NCI-H2107 (cell line): ENCODE measurements around the gene MUC4.
"Not testable (repeated sequence)": the region's sequence is repeated elsewhere in the genome, so short reads cannot be mapped to it uniquely, and the experiment has no call there.

ENCODE experiments used
- DNase-seq: peaks from one replicate; lab custom pipeline; 2025; lab: John Stamatoyannopoulos, UW

The MUC4 gene

DNA sequence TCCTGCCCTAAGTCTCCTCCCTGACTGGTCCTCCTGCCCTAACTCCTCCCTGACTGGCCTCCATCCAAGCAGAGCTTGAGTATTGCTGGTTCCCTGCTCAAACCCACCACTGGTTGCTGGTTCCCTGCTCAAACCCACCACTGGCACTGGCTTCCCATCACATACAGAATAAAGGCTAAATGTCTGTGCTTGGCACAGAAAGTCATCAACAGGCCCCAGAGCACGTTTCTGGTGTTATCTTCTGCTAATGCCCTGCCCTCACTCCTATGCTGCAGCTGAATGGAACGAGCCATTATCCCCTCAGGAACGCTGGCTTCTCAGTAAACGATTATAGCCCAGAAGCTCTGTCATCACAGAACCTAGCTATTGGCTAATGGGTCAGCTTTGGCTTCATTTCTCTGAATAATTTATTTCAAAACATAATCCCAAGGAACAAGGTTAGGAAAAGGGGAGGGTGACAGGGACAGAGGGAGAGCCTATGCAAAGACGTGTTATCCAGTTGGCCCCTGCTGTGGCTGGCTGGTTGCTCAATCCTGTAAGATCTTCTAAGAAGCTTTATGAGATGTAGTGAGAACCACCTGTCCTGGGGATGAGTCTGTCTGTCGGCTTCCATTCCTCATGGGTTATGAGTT lies 97.2 kb downstream of the MUC4 start:
- no peak for DNase-seq

DNA sequence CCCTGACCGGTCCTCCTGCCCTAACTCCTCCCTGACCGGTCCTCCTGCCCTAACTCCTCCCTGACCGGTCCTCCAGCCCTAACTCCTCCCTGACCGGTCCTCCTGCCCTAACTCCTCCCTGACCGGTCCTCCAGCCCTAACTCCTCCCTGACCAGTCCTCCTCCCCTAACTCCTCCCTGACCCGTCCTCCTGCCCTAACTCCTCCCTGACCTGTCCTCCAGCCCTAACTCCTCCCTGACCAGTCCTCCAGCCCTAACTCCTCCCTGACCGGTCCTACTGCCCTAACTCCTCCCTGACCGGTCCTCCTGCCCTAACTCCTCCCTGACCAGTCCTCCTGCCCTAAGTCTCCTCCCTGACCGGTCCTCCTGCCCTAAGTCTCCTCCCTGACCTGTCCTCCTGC lies 98.6 kb downstream of the MUC4 start:
- not testable (repeated sequence) for DNase-seq

DNA sequence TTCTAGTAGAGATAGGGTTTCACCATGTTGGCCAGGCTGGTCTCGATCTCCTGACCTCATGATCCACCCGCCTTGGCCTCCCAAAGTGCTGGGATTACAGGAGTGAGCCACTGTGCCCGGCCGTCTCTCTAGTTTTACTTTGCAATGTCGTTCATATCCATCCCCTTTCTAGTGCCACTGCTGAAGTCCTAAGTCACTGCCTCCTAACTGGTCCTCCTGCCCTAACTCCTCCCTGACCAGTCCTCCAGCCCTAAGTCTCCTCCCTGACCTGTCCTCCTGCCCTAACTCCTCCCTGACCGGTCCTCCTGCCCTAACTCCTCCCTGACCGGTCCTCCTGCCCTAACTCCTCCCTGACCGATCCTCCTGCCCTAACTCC lies 99.2 kb downstream of the MUC4 start:
- DNase-seq: not testable (repeated sequence)

DNA sequence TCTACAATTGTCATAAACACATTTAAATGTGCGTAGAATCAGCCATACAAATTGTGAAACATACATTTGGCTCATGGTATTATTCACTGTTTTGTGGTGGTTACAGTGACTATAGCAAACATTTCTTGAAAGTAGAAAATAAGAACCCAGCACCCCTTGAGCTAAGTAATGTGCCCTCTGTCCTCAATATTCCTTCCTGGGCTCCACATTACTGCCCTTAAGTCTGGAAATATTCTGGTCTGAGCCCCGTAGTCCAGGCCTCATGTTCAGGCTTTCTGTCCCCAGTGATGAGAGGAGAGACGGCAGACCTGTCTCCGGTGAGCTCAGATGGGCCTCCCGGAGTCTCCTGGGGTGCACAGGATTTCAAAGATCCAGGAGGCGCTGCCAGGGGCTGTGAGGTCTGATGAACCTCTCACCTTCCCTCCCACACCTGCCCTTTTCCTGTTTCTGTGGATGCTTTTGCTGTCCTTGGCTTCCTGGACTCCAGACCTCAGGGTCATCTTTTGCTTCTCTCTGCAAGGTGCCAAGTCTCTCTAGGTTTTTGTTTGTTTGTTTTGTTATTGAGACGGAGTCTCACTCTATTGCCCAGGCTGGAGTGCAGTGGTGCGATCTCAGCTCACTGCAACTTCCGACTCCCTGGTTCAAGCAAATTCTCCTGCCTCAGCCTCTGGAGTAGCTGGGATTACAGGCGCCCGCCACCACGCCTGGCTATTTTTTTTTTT lies 99.8 kb downstream of the MUC4 start:
- no peak for DNase-seq

DNA sequence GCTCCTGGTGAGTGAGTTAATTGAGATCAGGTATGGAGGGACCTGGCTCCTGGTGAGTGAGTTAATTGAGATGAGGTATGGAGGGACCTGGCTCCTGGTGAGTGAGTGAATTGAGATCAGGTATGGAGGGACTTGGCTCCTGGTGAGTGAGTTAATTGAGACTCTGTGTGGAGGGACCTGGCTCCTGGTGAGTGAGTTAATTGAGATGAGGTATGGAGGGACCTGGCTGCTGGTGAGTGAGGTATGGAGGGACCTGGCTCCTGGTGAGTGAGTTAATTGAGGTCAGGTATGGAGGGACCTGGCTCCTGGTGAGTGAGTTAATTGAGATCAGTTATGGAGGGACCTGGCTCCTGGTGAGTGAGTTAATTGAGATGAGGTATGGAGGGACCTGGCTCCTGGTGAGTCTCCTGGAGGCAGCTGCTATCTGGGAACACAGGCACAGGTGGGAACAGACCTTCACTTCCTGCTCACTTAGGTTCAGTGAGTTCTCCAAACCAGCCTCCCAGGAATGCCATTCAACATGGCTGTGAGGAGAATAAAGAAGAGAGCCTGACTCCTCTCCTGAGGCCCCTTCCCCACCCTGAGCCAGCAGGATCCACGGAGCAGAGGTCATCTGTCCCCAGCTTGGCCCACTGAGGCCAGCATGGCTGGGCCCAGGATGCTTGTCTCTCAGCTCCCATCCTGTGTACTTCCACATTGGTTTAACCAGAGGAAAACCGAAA lies 100.5 kb downstream of the MUC4 start:
- DNase-seq: not testable (repeated sequence)

DNA sequence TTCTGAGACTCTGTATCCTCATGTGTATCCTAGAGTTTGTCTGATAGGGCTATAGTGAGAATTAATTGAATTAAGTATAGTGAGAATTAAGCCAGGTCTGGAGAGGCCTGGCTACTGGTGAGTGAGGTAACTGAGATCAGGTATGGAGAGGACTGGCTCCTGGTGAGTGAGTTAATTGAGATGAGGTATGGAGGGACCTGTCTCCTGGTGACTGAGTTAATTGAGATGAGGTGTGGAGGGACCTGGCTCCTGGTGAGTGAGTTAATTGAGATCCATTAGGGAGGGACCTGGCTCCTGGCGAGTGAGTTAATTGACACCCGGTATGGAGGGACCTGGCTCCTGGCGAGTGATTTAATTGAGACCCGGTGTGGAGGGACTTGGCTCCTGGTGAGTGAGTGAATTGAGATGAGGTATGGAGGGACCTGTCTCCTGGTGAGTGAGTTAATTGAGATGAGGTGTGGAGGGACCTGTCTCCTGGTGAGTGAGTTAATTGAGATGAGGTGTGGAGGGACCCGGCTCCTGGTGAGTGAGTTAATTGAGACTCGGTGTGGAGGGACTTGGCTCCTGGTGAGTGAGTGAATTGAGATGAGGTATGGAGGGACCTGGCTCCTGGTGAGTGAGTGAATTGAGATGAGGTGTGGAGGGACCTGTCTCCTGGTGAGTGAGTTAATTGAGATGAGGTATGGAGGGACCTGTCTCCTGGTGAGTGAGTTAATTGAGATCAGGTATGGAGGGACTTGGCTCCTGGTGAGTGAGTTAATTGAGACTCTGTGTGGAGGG lies 101.4 kb downstream of the MUC4 start:
- not testable (repeated sequence) for DNase-seq

DNA sequence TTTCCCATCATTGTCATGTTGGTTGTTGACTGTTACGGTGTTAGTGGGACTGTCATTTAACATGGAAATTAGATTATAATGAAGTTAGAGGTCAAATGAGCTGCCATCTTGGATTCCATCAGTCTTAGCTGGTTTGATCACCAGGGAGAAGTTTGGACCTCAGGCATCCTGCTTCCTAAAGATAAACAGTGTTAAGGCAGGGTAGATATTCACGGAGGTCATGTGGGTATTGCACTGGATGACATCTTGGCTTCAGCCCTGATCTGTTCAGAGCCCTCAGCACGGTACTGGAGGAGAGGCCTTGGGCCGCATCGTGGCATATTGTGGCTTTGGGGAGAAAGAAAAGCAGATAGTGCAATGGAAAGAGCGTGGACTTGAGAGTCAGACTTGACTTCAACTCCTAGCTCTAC lies 102.0 kb downstream of the MUC4 start:
- no peak for DNase-seq

DNA sequence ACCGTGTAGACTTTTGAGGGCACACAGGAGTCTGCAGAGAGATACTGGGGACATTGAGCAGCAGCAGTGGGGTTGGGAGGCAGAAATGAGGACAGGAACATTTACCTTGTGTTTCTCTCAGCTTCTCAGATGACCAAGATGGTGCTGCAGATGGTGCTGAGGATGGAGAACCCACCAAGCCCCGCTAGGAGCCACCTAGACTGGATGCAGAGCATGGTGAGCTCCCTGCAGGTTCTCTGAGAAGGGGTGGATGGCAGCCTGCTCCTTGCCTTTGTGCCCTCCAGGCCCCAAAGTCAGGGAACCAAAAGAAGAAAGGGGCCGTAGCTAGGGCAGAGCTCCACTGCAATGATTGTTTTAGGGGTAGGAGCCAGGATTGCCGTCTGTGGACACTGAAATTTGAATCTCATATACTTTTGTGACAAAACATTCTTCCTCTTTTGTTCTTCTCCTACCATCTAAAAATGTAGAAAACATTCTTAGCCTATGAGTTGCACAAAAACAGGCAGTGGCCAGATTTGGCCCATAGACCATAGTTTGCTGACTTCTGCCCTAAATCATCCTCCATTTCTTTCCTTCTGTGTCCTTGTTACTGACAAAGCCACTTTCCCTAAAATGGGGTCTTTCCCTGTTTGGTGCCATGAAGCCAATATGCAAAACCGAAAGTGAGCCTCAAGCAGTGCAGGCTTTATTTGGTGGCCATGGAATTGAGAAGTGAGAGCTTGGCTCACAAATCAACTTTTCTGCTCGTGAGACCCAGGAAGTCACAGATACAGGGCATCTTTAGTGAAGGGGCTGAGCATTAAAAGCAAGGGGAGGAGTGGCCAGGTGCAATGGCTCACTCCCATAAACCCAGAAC lies 102.9 kb downstream of the MUC4 start:
- DNase-seq: no peak

DNA sequence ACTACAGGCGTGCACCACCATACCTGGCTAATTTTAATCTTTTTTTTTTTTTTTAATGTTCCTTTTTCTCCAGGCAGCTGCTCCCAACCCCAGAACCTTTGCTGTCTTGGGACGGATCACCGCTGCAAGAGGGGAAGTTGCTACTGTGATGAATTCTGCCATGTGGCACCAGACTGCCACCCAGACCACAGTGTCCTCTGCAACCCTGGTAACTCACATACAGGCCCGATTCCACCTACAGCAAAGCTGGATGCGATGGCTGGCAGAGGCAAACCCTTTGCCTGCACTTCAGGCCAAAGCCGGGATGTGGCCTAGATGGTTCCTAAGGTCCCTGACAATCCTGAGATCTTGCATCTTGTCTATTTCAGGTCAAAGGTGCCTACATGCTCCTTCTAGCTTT lies 103.7 kb downstream of the MUC4 start:
- DNase-seq: no peak

DNA sequence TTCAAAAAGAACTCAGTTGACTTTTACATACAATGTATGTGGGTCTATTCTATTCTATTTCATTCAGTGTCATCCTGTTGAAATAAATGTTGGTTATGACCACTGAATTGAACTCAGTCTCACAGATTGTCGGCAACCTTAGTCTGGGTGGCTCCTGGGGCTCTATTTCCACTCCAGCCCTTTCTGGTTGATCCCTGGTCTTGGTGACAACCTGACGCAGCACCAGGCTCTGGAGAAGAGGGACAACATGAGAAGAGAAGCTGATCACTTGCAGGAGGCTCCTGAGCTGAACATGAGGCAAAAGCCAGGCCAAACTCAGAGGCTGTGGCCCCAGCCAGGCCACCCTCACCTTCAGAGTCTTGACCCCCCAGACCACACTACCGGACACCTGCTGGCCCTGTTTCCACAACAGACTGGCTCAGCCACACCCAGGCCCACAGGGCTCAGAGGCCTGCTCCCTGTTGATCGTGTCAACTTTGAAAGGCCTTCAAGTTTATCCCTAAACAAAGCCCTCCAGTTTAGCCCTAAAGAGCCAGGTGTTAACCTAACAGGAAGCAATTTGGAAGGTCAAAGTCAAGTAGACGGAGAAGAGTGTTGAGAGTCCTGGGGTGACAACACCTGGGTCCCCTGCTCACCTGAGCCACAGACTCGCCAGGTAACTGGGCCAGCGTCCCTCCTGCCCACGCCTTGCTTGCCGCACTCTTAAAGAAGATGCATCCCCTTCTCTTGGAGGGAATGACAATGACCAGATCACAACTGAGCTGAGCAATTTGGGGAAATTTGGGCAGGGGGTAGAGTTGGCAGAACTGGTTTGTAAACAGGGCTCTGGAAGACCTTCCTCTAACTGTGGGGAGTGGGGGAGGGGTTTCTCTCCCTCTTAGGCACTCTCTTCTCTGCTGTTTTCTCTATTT lies 106.4 kb downstream of the MUC4 start:
- DNase-seq: no peak

DNA sequence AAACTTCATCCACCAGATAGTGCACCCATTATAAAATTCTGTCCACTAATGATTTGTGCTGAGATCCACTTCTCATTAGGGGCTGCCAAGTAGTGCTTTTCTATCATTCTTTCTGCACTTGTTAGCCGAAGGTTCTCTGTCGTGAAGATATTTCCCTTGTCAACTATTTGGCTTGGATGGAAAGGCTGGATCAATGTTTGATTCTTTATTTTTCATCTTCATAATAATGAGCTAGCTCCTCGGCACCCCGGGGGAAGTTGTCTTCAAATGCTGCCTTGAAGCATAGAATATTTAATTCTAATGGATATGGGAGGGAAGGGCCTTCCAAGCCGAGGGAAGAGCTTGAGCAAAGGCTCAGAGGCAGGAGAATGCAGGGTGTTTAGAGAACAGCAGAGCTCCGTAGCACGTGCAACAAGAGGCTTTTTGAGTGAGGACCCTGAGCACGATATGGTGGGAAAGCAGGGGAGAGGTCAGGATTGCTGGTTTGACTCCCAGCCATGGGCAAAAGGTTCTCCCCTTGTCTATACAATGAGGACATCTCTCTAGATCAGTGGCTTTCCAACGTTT lies 107.2 kb downstream of the MUC4 start:
- no peak for DNase-seq

DNA sequence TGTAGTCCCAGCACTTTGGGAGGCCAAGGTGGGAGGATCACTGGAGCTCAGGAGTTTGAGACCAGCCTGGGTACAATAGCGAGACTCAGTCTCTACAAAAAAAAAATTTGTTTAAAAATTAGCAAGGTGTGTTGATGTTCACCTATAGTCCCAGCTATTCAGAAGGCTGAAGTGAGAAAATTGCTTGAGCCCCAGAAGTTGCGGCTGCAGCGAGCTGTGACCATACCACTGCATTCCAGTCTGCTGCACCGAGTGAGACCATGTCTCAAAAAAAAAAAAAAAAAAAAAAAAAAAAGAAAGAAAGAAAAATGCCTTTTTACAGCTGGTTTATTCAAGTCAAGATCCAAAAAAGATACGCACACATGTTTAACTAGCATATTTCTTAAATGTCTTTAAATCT lies 108.0 kb downstream of the MUC4 start:
- DNase-seq: no peak

DNA sequence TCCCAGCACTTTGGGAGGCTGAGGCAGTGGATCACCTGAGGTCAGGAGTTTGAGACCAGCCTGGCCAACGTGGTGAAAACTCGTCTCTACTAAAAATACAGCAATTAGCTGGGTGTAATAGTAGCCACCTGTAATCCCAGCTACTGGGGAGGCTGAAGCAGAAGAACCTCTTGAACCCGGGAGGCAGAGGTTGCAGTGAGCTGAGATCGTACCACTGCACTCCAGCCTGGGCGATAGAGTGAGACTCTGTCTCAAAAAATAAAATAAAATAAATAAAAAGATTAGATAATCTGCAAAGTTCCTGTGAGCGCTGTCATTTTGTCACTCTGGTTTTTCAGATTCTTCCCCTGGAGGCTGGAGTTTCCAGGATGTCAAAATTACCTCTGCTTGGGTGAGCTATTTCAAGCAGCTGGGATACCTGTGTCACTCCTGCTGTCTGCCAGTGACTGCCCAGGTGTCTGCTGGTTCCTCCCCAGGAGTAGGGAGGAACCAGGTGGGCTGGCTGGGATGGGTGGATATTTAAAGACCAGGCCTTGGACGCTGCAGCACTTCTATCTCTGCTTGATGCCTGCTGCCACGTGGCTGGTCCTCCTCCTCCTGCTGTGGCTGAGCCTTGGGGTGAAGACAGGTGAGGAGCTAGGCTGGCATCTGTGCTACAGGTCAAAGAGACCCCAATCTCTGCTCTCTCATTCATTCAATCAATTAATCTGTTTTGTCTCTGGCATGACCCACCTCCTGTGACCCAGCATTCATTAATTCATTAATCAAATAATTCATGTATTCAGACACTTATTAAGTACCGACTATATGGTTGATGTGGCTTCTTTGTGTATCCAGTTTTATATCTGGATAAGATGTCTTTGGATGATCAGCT lies 110.5 kb downstream of the MUC4 start:
- no peak for DNase-seq

DNA sequence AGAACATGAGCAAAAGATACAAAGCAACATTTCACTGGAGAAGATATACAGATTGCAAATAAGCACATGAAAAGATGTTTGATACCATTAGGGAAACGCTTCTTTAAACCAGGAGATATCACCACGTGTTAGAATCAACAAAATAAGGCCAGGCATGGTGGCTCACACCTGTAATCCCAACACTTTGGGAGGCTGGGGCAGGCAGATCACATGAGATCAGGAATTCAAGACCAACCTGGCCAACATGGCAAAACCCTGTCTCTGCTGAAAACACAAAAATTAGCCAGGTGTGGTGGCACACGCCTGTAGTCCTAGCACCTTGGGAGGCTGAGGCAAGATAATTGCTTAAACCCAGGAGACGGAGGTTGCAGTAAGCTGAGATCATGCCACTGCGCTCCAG lies 111.4 kb downstream of the MUC4 start:
- DNase-seq: no peak

DNA sequence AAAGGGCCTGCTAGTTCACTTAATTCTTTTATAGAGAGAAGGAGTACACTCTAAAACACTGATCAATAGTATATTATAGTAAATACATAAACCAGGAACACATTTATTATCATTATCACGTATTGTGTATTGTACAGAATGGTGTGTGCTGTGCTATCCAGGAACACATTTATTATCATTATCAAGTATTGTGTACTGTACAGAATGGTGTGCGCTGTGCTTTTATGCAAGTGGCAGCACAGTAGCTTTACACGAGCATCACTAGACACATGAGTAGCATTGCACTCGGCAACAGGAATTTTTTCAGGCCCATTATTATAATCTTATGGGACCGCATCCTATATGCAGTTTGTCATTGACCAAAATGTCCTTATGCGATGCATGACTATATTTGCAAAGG lies 111.9 kb downstream of the MUC4 start:
- DNase-seq: no peak

DNA sequence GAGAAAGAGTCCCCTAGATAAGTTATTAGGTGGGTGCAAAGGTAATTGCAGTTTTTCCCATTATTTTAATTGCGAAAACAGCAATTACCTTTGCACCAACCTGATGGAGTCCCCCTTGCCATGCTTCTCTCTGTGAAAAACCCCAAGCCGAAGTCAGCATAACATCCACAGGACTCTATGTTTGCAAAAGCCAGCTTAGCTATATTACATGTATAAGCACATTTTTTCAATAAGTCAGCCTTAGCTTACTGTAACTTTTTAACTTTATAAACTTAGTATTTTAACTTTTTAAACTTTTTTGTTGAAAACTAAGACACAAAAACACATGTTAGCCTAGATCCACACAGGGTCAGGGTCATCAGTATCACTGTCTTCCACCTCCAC lies 112.3 kb downstream of the MUC4 start:
- no peak for DNase-seq

DNA sequence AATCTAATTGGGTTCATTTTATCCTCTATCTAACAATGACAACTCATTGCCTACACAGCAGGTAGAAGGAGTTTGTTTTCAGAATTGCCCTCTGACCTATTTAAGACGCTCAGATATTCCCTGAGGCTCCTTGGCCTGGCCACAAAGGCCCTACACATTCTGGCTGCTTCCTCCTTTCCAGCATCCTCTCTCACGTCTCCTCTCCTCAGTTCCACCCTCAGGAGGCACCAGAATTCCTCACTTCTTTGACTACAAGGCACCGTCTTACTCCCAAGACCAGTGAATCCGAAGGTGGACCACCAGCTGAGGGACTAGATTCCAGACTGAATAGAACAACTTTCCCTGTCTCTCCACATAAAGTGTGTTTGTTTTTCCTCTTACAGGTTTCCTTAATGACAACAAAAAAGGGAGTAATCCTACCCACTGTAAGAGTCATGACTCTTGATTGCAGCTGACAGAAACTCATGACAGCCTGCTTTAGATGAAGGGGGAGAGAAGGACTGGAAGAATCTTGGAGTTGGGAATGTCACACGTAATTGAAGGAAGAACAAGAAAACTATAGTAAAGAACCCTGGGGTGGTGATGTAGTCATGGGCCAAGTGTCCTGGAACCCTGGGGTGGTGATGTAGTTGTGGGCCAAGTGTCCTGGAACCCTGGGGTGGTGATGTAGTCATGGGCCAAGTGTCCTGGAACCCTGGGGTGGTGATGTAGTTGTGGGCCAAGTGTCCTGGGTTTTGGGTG lies 112.9 kb downstream of the MUC4 start:
- no peak for DNase-seq

DNA sequence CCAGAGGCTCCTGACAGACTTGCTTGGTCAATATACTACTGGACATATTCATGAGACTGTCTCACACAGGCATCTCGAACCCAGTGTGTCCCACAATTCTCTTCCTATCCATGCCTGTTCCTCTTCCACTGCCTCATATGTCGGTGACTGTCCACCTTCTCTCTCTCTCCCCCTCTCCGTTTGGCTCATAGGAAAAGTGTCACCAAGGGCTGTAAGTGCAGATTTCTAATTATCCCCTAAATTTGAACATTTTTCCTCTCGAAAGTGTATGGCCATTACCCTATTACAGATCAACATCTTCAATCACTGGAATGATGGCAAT lies 113.4 kb downstream of the MUC4 start:
- no peak for DNase-seq
